ENCODE measurements around the gene AMPD2. TPM values are rescaled to one million over a fixed set of nuclear protein-coding genes. Genes with fewer than 3 reads are reported as not detected.

The AMPD2 gene
- polyA plus RNA-seq, 3 donors: 75.0 to 961 (median 117) TPM

- intact Hi-C loops (cut with micrococcal nuclease): no loop called here
- Histone ChIP-seq H3K79me2 (ENCODE audit: insufficient read depth, low read length) (no peaks in the 10 kb centered on the region), H4K20me1 (ENCODE audit: insufficient read depth, low read length) (no peaks in the 10 kb centered on the region), H3K36me3 (replicated peaks in 1 of 2; ENCODE audit: control insufficient read depth in 1 of 2, insufficient read depth in 2 of 2, low read length in 2 of 2) (peaks cover 0 to 3% of the 10 kb centered on the region in 2 donors), H2AFZ (ENCODE audit: insufficient read depth, low read depth, low read length, poor library complexity, severe bottlenecking) (no peak overlapping the region), H3K27ac (ENCODE audit: low read depth in 1 of 2, low read length in 2 of 2) (no peak overlapping the region), H3K9me3 (replicated peaks in 1 of 2; ENCODE audit: control insufficient read depth in 1 of 2, insufficient read depth in 1 of 2, low read length in 2 of 2) (no peaks in the 10 kb centered on the region), H3K4me2 (replicated peaks; ENCODE audit: extremely low read depth, low read length, poor library complexity, severe bottlenecking) (no peak overlapping the region), H3K4me3 (replicated peaks in 1 of 3; ENCODE audit: low read depth in 2 of 3, low read length in 3 of 3) (no peak overlapping the region), H3K27me3 (ENCODE audit: control insufficient read depth in 2 of 2, insufficient read depth in 2 of 2, low read length in 2 of 2) (no peaks in the 10 kb centered on the region), H3K9ac (ENCODE audit: insufficient read depth, low read length, poor library complexity, severe bottlenecking) (no peak overlapping the region), H3K4me1 (ENCODE audit: control insufficient read depth in 1 of 2, insufficient read depth in 2 of 2, low read length in 2 of 2) (peaks cover 42 to 50% of the 10 kb centered on the region in 2 donors)
- Mint-ChIP-seq H3K27me3 (ENCODE audit: low read depth in 3 of 3) (peaks cover 1 to 11% (median 9%) of the 10 kb centered on the region in 3 donors), H3K36me3 (peaks cover 6 to 11% of the 10 kb centered on the region in 2 donors), H3K4me1 (peaks cover 62% of the 10 kb centered on the region), H3K9me3 (peaks cover 0 to 1% (median 0%) of the 10 kb centered on the region in 7 donors), H3K27ac (peak overlapping the region in 3 of 7 donors; percentile 17 to 70 (median 23)), H3K4me3 (no peak overlapping the region)
- DNase-seq: no peak
- 50% methylated on average over 2 of the region's 3 CpGs for WGBS (ENCODE audit: insufficient coverage)
- no peak for TF ChIP-seq CTCF (IDR thresholded peaks at IDR 0.05)
These were observed 39.0 kb downstream of the AMPD2 start for GRCh38 chr1:109658533-109659042.

- Mint-ChIP-seq H3K27ac (no peak overlapping the region), H3K4me3 (no peak overlapping the region), H3K4me1 (peaks cover 62% of the 10 kb centered on the region), H3K27me3 (ENCODE audit: low read depth in 3 of 3) (peaks cover 1 to 9% (median 8%) of the 10 kb centered on the region in 3 donors), H3K9me3 (peaks cover 0 to 1% (median 0%) of the 10 kb centered on the region in 7 donors), H3K36me3 (peaks cover 6 to 11% of the 10 kb centered on the region in 2 donors)
- intact Hi-C loops (cut with micrococcal nuclease): no loop called here
- no peak for TF ChIP-seq CTCF (IDR thresholded peaks at IDR 0.05)
- H2AFZ ChIP-seq (ENCODE audit: insufficient read depth, low read depth, low read length, poor library complexity, severe bottlenecking): no peak overlapping the region
- no peaks in the 10 kb centered on the region for H4K20me1 ChIP-seq (ENCODE audit: insufficient read depth, low read length)
- H3K27ac ChIP-seq (ENCODE audit: low read depth in 1 of 2, low read length in 2 of 2): no peak overlapping the region
- DNase-seq: no peak
- no peaks in the 10 kb centered on the region for H3K9me3 ChIP-seq (replicated peaks in 1 of 2; ENCODE audit: control insufficient read depth in 1 of 2, insufficient read depth in 1 of 2, low read length in 2 of 2)
- peaks cover 0 to 3% of the 10 kb centered on the region in 2 donors for H3K36me3 ChIP-seq (replicated peaks in 1 of 2; ENCODE audit: control insufficient read depth in 1 of 2, insufficient read depth in 2 of 2, low read length in 2 of 2)
- WGBS (ENCODE audit: insufficient coverage): no CpG with 5 or more reads among the region's 2 CpGs
- H3K4me3 ChIP-seq (replicated peaks in 1 of 3; ENCODE audit: low read depth in 2 of 3, low read length in 3 of 3): no peak overlapping the region
- H3K27me3 ChIP-seq (ENCODE audit: control insufficient read depth in 2 of 2, insufficient read depth in 2 of 2, low read length in 2 of 2): no peaks in the 10 kb centered on the region
- H3K79me2 ChIP-seq (ENCODE audit: insufficient read depth, low read length): no peaks in the 10 kb centered on the region
- H3K4me2 ChIP-seq (replicated peaks; ENCODE audit: extremely low read depth, low read length, poor library complexity, severe bottlenecking): no peak overlapping the region
- H3K9ac ChIP-seq (ENCODE audit: insufficient read depth, low read length, poor library complexity, severe bottlenecking): no peak overlapping the region
- H3K4me1 ChIP-seq (ENCODE audit: control insufficient read depth in 1 of 2, insufficient read depth in 2 of 2, low read length in 2 of 2): peaks cover 42 to 50% of the 10 kb centered on the region in 2 donors
These were observed 39.5 kb downstream of the AMPD2 start for GRCh38 chr1:109659145-109659544.
